HG02798 (cell line): ENCODE measurements around the gene VANGL1.
A peak's percentile ranks its signal among the peaks of the same experiment; 100 is the strongest.

ENCODE experiments used
- ATAC-seq: cut with Tn5 transposase; IDR thresholded peaks from one replicate; pipeline ENCODE4 v1.9.1; 2021; ENCODE audit warnings: mild to moderate bottlenecking; ENCODE audit not compliant: unreplicated experiment, poor library complexity

The VANGL1 gene

DNA sequence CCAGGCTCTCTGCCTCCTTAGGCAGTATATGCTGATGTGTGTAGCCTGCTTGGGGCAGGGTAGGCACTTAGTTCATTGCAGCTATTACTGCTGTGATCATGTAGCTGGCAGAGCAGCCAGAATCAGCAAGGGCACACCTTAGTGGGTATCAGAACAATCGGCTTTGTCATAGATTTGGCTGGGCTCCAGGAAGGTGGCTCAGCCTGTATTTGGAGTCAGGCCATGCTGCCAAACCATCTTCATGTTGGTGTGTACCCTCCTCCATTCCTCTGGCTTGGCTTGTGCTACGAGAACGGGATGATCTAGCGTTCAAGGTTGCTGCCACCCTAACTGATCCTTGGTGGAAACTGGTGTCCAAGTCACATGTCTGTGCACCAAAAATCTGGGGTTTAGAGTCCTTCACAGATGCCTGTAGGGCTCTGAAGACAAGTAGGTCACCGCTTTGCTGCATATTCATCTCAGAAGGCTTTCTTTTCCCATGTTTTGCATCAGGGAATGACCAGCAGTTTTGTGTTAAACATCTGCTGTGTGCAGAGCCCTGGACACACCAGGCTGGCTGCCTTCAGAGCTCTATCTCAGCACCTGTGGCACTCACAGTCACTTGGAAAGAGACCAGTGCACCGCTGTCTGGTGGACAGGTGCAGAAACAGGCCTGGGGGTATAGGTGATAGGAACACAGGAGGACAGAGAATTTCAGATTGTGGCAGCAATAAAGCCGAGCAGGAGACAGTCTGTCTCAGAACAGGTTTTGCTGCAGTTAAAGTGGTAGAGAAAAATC, 23.7 kb downstream of the VANGL1 start:
- no peak for ATAC-seq

GRCh38 chr1:115666206-115666605, 24.4 kb downstream of the VANGL1 start:
- ATAC-seq: no peak

DNA sequence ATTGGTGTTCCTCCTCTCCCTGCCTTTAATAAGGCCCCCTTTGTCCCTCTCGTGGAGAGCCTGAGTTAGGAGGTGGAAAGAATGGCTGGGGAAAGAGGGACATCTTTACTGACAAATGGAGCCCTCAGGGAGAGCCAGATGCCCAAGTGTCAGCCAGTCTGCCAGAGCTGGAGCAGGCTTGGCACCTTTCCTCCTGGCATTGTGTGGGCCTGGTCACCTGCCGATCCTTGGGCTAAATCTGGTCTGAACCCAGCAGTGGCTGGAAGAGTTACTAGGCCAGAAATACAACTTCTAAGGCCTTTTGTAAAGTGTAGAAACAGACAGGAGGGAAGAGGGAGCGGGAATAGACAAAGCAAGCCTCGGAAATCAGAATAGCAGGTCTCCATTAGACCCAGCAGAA, 24.9 kb downstream of the VANGL1 start:
- no peak for ATAC-seq

DNA sequence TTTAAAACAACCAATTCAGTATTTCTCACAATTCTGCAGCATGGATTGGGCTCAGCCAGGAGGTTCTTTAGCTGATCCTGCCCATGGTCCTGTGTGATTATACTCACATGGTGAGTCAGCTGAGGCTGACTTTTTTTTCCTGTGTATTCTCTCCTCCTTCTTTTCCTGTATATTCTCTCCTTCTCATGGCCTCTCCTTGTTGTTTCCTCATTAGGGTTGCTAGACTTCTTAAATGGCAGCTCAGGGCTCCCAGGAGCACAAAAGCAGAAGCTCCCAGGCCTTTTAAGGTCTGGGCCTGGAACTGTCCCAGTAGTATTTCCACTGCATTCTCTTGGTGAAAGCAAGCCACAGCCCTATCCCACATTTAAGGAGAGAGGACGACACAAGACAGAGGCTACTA, 26.8 kb downstream of the VANGL1 start:
- ATAC-seq: no peak

- no peak for ATAC-seq
Observed at GRCh38 chr1:115669002-115669673, 27.4 kb downstream of the VANGL1 start.

- no peak for ATAC-seq
Observed at GRCh38 chr1:115669886-115670285, 28.1 kb downstream of the VANGL1 start.

GRCh38 chr1:115670476-115671175, 28.9 kb downstream of the VANGL1 start:
- ATAC-seq: no peak

DNA sequence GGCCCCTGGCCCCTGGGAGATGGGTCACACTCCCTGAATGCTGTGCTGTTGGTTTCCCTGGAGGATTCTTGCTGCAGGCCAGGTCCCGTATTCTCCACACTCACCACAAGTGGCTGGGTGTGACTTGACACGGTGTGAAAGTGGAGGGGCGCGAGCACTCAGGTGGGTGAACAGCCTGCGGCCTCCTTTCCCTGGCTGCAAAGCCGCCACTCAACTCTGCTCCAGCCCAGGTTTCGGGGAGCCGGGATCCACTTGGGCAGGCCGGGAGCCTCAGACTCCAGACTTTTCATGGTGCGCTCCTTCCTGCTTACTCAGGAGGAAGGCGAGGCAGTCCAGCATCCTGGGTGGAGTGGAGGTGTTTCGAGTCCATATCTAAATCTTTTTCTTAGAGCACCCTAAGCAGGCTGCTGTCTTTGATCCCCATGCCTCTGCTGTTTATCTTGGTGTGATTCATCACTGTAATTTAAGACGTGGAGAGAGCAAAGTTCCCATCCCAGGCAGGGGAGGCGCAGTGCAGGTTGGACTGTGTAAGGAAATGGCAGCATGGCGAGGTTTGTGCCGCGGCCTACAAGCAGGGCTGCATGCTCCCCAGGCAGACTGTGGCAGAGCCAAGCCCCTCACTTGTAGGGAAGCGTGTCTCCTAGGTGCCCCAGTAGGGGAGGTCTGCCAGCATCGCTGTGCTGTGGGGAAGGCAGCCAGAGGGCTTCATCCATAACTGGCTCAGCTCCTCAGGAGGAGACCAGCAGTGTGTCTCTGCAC, 29.6 kb downstream of the VANGL1 start:
- ATAC-seq: no peak

DNA sequence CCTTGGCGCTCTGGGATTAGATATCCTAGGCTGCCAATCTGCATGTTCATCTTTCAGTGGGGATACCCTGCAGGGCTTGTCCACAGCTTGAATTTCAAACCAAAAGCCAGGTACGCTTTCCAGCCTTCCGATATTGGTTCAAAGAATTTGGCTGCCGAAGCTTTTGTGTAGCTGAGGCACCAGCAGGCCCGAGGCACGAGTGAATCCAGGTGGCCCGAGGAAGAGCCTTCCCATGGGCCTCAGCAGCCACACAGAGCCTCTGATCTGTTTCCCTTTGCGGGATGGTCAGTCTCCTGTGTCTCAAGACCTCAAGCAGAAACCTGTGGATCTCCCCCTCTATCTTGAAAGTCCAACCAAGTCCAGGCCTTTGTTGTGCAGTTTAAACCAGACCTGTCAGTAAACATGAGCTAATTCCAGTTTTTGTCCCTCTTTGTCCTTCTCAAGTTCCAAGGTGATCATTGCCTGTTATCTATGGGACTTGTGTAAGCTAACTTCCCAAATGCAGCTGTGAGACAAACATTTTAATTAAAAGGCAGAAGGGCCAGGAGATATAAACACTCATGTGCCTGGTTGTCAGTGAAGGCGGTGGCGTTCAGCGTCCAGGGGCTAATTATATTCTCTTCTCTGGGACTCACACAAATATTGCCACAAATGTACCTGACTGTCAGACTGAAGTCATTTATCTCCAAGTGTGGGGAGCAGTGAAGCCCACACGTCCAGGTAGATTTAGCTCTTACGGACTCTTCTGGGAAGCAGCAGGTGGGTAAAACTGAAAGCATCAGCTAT, 30.6 kb downstream of the VANGL1 start:
- ATAC-seq: no peak

DNA sequence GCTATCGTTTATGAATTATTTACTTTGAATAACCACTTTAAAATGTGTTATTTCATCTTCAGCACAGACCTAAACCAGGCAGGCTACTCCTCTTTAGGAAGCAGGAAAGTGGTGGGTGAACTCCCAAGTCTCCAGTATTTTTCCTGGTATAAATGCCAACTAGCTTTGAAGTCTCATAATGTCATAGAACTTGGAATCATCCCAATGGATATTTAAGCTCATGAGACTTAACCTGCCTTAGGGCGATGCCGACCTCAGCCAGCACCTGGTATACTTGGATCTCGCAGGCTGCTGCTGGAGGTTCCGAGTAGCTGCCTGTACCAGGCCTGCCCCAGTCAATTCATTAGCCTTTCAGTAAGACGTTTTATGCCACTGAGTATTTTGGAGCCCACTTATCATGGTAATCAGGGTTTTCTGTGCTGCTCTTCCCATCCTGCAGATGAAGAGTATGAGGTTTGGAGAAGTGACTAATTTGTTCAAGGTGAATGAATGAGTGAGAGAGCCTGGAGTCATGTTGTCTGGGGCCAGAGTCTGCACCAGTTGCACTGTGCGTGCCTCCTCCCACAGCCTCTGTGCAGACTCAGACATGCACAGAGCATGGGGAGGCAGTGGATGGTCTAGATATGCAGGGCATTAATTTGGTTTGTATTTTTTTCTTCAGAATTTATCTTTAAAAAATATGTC, 34.9 kb downstream of the VANGL1 start:
- peak; percentile 21 for ATAC-seq

DNA sequence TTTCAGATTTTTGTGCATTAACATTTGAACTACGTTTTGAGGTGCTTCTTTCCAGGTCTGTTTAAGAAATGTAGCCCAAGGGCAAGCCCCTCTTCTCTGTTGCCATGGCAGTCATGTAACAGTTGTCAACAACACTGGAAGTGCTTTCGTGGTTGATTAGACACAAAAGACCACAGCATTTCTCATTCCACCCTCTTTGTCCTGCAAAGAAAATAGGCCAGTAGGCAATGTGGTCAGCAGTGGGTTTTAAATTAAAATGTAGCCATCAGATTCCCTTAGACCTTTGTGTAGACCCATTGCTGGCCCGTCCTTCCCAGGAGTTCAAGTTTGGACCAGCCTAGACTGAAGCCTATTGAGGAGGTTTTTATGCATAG, 35.4 kb downstream of the VANGL1 start:
- ATAC-seq: peak; percentile 31

GRCh38 chr1:115677565-115677964, 35.8 kb downstream of the VANGL1 start:
- ATAC-seq: no peak

DNA sequence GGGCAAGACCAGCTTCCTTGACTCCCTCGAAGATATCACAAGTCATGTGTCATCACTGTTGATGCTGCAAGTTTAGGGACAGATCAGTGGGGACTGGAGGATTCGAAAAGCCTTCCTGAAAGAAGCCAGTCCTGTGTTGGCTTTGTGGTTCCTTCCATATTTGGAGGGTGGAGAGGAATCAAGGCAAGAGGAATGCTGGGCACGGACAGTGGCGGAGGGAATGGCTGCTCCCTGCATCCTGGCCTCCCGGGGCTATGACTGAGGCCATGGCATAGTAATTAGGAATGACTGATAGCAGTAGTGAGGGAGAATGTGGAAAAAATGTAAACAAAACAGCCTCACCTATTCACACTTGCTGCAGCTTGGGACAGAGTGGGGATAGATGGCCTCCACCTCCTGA, 36.4 kb downstream of the VANGL1 start:
- no peak for ATAC-seq

- ATAC-seq: no peak
Observed at GRCh38 chr1:115679141-115679611, 37.4 kb downstream of the VANGL1 start.

DNA sequence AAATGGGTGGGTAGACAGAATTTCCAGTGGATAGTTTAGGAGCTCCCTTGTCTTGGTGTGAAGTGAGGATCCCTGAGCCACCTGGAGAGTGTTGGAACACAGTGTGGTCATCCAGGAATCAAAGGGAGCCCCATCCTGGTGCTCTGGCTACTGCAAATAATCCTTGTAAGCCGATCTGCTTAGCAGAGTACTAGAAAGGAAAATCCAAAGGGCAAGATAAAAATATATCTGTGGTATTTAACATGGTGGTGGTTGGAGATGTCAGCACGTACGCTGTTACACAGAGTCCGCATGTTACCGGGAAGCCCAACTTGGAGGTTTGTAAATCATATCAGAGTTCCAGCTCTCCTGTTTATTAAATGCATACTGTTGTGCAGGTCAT, 39.0 kb downstream of the VANGL1 start:
- no peak for ATAC-seq

- ATAC-seq: no peak
Observed at GRCh38 chr1:115682792-115683191, 41.0 kb downstream of the VANGL1 start.

DNA sequence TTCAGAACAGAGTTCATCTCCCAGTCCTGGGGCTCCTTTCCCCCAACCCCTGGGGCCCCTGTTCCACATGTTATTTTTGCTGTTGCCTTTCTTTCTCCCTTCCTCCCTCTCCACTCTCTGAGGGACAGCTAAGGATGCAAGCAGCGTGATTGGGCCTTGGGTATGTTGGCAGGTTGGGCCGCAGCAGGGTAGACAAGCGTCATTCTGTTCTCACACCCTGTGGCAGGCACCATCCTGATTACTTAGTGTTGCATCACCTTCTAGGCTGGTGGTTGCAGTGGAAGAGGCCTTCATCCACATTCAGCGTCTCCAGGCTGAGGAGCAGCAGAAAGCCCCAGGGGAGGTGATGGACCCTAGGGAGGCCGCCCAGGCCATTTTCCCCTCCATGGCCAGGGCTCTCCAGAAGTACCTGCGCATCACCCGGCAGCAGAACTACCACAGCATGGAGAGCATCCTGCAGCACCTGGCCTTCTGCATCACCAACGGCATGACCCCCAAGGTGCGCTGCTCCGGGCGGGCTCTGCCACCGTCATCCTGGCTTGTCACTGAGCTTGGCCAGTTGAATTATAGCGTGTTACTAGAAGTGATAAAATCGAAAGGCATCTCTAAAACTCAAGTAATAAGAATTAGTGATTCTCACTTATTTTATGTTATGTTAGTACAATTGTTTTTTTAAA, 43.4 kb downstream of the VANGL1 start:
- ATAC-seq: no peak

GRCh38 chr1:115687744-115688143, 46.0 kb downstream of the VANGL1 start:
- no peak for ATAC-seq

DNA sequence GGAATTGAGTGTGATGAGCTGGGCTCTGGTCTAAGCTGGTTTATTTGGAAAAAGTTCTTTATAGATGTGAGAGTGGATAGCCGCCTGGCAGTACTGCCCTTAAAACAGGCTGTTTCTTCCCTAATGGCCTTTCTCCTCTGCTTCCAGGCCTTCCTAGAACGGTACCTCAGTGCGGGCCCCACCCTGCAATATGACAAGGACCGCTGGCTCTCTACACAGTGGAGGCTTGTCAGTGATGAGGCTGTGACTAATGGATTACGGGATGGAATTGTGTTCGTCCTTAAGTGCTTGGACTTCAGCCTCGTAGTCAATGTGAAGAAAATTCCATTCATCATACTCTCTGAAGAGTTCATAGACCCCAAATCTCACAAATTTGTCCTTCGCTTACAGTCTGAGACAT, 49.2 kb downstream of the VANGL1 start:
- ATAC-seq: no peak
